ENCODE measurements around the gene AR.

The AR gene

DNA sequence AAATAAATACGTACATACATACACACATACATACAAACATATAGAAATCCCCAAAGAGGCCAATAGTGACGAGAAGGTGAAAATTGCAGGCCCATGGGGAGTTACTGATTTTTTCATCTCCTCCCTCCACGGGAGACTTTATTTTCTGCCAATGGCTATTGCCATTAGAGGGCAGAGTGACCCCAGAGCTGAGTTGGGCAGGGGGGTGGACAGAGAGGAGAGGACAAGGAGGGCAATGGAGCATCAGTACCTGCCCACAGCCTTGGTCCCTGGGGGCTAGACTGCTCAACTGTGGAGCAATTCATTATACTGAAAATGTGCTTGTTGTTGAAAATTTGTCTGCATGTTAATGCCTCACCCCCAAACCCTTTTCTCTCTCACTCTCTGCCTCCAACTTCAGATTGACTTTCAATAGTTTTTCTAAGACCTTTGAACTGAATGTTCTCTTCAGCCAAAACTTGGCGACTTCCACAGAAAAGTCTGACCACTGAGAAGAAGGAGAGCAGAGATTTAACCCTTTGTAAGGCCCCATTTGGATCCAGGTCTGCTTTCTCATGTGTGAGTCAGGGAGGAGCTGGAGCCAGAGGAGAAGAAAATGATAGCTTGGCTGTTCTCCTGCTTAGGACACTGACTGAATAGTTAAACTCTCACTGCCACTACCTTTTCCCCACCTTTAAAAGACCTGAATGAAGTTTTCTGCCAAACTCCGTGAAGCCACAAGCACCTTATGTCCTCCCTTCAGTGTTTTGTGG, 180.7 kb downstream of the AR start:
- Histone ChIP-seq H3K36me3 (ENCODE audit: low read length) (no peaks in the 10 kb centered on the region), H3K27me3 (ENCODE audit: low read length) (no peaks in the 10 kb centered on the region), H3K79me2 (ENCODE audit: insufficient read depth, low read length) (no peaks in the 10 kb centered on the region), H3K9ac (ENCODE audit: low read length) (no peak overlapping the region), H2AFZ (ENCODE audit: low read depth, low read length, severe bottlenecking) (no peak overlapping the region), H3K27ac (ENCODE audit: low read depth, low read length) (no peak overlapping the region), H3K4me2 (ENCODE audit: low read depth, low read length, poor library complexity, severe bottlenecking) (no peak overlapping the region), H3F3A (ENCODE audit: insufficient read depth) (no peaks in the 10 kb centered on the region), H4K20me1 (ENCODE audit: low read depth, low read length) (no peaks in the 10 kb centered on the region), H3K4me3 (ENCODE audit: insufficient read depth, low read length, poor library complexity, severe bottlenecking) (no peak overlapping the region), H3K9me2 (replicated peaks; ENCODE audit: insufficient read depth, low read length) (no peaks in the 10 kb centered on the region), H3K9me3 (ENCODE audit: insufficient read depth, low read length) (no peaks in the 10 kb centered on the region)
- TF ChIP-seq EZH2phosphoT487 (conservative IDR thresholded peaks at IDR 0.05; ENCODE audit: low read length) = no peak
- TF ChIP-seq, protein P1, sequence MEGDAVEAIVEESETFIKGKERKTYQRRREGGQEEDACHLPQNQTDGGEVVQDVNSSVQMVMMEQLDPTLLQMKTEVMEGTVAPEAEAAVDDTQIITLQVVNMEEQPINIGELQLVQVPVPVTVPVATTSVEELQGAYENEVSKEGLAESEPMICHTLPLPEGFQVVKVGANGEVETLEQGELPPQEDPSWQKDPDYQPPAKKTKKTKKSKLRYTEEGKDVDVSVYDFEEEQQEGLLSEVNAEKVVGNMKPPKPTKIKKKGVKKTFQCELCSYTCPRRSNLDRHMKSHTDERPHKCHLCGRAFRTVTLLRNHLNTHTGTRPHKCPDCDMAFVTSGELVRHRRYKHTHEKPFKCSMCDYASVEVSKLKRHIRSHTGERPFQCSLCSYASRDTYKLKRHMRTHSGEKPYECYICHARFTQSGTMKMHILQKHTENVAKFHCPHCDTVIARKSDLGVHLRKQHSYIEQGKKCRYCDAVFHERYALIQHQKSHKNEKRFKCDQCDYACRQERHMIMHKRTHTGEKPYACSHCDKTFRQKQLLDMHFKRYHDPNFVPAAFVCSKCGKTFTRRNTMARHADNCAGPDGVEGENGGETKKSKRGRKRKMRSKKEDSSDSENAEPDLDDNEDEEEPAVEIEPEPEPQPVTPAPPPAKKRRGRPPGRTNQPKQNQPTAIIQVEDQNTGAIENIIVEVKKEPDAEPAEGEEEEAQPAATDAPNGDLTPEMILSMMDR (IDR thresholded peaks at IDR 0.05; ENCODE audit: insufficient read depth, low read length, poor library complexity, severe bottlenecking) = no peak

DNA sequence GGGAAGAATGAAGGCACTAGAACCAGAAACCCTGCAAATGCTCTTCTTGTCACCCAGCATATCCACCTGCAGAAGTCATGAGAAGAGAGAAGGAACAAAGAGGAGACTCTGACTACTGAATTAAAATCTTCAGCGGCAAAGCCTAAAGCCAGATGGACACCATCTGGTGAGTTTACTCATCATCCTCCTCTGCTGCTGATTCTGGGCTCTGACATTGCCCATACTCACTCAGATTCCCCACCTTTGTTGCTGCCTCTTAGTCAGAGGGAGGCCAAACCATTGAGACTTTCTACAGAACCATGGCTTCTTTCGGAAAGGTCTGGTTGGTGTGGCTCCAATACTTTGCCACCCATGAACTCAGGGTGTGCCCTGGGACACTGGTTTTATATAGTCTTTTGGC, 181.7 kb downstream of the AR start:
- Histone ChIP-seq H3K79me2 (ENCODE audit: insufficient read depth, low read length) (no peaks in the 10 kb centered on the region), H3K9me2 (replicated peaks; ENCODE audit: insufficient read depth, low read length) (no peaks in the 10 kb centered on the region), H3K4me2 (ENCODE audit: low read depth, low read length, poor library complexity, severe bottlenecking) (no peak overlapping the region), H3K36me3 (ENCODE audit: low read length) (no peaks in the 10 kb centered on the region), H3K27ac (ENCODE audit: low read depth, low read length) (no peak overlapping the region), H3F3A (ENCODE audit: insufficient read depth) (no peaks in the 10 kb centered on the region), H3K9me3 (ENCODE audit: insufficient read depth, low read length) (no peaks in the 10 kb centered on the region), H3K9ac (ENCODE audit: low read length) (no peak overlapping the region), H3K4me3 (ENCODE audit: insufficient read depth, low read length, poor library complexity, severe bottlenecking) (no peak overlapping the region), H2AFZ (ENCODE audit: low read depth, low read length, severe bottlenecking) (no peak overlapping the region), H3K27me3 (ENCODE audit: low read length) (no peaks in the 10 kb centered on the region), H4K20me1 (ENCODE audit: low read depth, low read length) (no peaks in the 10 kb centered on the region)
- TF ChIP-seq, protein P1 (IDR thresholded peaks at IDR 0.05; ENCODE audit: insufficient read depth, low read length, poor library complexity, severe bottlenecking) = no peak
- TF ChIP-seq EZH2phosphoT487 (conservative IDR thresholded peaks at IDR 0.05; ENCODE audit: low read length) = no peak

DNA sequence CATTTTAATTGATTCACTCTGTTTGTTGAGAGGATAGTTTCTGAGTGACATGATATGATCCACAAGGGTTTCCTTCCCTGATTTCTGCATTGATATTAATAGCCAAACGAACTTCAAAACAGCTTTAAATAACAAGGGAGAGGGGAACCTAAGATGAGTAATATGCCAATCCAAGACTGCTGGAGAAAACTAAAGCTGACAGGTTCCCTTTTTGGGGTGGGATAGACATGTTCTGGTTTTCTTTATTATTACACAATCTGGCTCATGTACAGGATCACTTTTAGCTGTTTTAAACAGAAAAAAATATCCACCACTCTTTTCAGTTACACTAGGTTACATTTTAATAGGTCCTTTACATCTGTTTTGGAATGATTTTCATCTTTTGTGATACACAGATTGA, 182.2 kb downstream of the AR start:
- no peaks in the 10 kb centered on the region for H3F3A ChIP-seq (ENCODE audit: insufficient read depth)
- no peak for TF ChIP-seq EZH2phosphoT487 (conservative IDR thresholded peaks at IDR 0.05; ENCODE audit: low read length)
- TF ChIP-seq, protein P1 (IDR thresholded peaks at IDR 0.05; ENCODE audit: insufficient read depth, low read length, poor library complexity, severe bottlenecking) = no peak
- no peak overlapping the region for H3K9ac ChIP-seq (ENCODE audit: low read length)
- H3K4me2 ChIP-seq (ENCODE audit: low read depth, low read length, poor library complexity, severe bottlenecking) = no peak overlapping the region
- H3K79me2 ChIP-seq (ENCODE audit: insufficient read depth, low read length) = no peaks in the 10 kb centered on the region
- no peaks in the 10 kb centered on the region for H3K9me3 ChIP-seq (ENCODE audit: insufficient read depth, low read length)
- H3K27ac ChIP-seq (ENCODE audit: low read depth, low read length) = no peak overlapping the region
- H3K4me3 ChIP-seq (ENCODE audit: insufficient read depth, low read length, poor library complexity, severe bottlenecking) = no peak overlapping the region
- H4K20me1 ChIP-seq (ENCODE audit: low read depth, low read length) = no peaks in the 10 kb centered on the region
- H3K36me3 ChIP-seq (ENCODE audit: low read length) = no peaks in the 10 kb centered on the region
- H3K9me2 ChIP-seq (replicated peaks; ENCODE audit: insufficient read depth, low read length) = no peaks in the 10 kb centered on the region
- H2AFZ ChIP-seq (ENCODE audit: low read depth, low read length, severe bottlenecking) = no peak overlapping the region
- no peaks in the 10 kb centered on the region for H3K27me3 ChIP-seq (ENCODE audit: low read length)

Measured in SU-DHL-6 (cell line).